Glutamatergic neuron (in vitro differentiated cells): ENCODE measurements around the gene HTR1E. TPM values are rescaled to one million over a fixed set of nuclear protein-coding genes. Genes with fewer than 3 reads are reported as not detected.

Source experiments
- DNase-seq: peaks from one replicate; pipeline ENCODE4 v3.0.0; 2022
- H3K27ac Mint-ChIP-seq: one replicate; pipeline ENCODE4 v1.8.0; 2020; ENCODE audit warnings: mild to moderate bottlenecking, mixed read lengths, inconsistent platforms; ENCODE audit not compliant: unreplicated experiment
- H3K27me3 Mint-ChIP-seq: one replicate; pipeline ENCODE4 v1.8.0; 2020; ENCODE audit warnings: mild to moderate bottlenecking, moderate library complexity, mixed read lengths, inconsistent platforms; ENCODE audit not compliant: unreplicated experiment
- H3K36me3 Mint-ChIP-seq: one replicate; pipeline ENCODE4 v1.8.0; 2020; ENCODE audit warnings: mild to moderate bottlenecking, mixed read lengths, inconsistent platforms; ENCODE audit not compliant: unreplicated experiment
- H3K4me1 Mint-ChIP-seq: one replicate; pipeline ENCODE4 v1.8.0; 2020; ENCODE audit warnings: mild to moderate bottlenecking, low read depth, mixed read lengths, inconsistent platforms; ENCODE audit not compliant: unreplicated experiment
- H3K4me3 Mint-ChIP-seq: one replicate; pipeline ENCODE4 v1.8.0; 2020; ENCODE audit warnings: mild to moderate bottlenecking, mixed read lengths, inconsistent platforms; ENCODE audit not compliant: unreplicated experiment
- H3K9me3 Mint-ChIP-seq: one replicate; pipeline ENCODE4 v1.8.0; 2020; ENCODE audit warnings: mild to moderate bottlenecking, moderate library complexity, mixed read lengths, inconsistent platforms; ENCODE audit not compliant: unreplicated experiment
- CTCF ChIP-seq: fragments of 200-600 bp; sonication (generic); IDR thresholded peaks from one replicate; pipeline ENCODE4 v1.5.0; 2021; ENCODE audit not compliant: partially characterized antibody, unreplicated experiment
- total RNA-seq: library from RNA; stranded (reverse); fragmentation: NEBNext Ultra II Directional; extraction: Animal tissue kit (Norgen Biotek cat#: 25700); gene quantifications from one replicate; pipeline ENCODE4 v1.2.1, GENCODE V29; 2021; ENCODE audit not compliant: unreplicated experiment

Gene HTR1E
- total RNA-seq, 1 donor from 2014 or later = 0.34 TPM

DNA sequence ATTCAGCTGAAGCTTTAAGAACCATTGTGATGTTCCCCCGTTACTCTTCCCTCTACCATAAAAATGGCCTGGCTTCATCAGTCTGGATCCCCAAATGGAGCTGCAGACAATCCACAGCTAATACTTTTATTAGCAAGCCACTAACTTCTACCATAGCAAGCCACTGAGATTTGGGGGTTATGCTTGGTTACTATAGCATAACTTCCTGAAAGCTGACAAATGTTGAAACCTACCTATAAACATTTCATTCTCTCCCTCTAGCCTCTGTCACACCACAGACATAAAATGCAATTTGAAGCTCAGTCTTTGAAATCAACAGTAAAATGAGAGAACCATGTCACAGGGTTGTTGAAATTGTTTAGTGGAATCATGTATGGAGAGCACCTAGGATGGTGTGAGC lies 3.0 kb upstream of the HTR1E start:
- no peak for DNase-seq
- Mint-ChIP-seq H3K36me3 (no peaks in the 10 kb centered on the region), H3K4me3 (no peak overlapping the region), H3K9me3 (no peaks in the 10 kb centered on the region), H3K27ac (no peak overlapping the region), H3K4me1 (peaks cover 2% of the 10 kb centered on the region), H3K27me3 (peaks cover 5% of the 10 kb centered on the region)
- no peak for TF ChIP-seq CTCF

- H3K27ac Mint-ChIP-seq = no peak overlapping the region
- H3K9me3 Mint-ChIP-seq = no peaks in the 10 kb centered on the region
- H3K4me1 Mint-ChIP-seq = peaks cover 2% of the 10 kb centered on the region
- DNase-seq = no peak
- TF ChIP-seq CTCF = no peak
- peaks cover 5% of the 10 kb centered on the region for H3K27me3 Mint-ChIP-seq
- H3K36me3 Mint-ChIP-seq = no peaks in the 10 kb centered on the region
- peak overlapping the region; percentile 86 for H3K4me3 Mint-ChIP-seq
Measured at GRCh38 chr6:86936834-86937218, 502 bp upstream of the HTR1E start.

GRCh38 chr6:86938814-86939213 lies 1.5 kb downstream of the HTR1E start:
- no peaks in the 10 kb centered on the region for H3K36me3 Mint-ChIP-seq
- peaks cover 5% of the 10 kb centered on the region for H3K27me3 Mint-ChIP-seq
- no peaks in the 10 kb centered on the region for H3K9me3 Mint-ChIP-seq
- H3K4me3 Mint-ChIP-seq = no peak overlapping the region
- no peak for DNase-seq
- peaks cover 3% of the 10 kb centered on the region for H3K4me1 Mint-ChIP-seq
- no peak for TF ChIP-seq CTCF
- no peak overlapping the region for H3K27ac Mint-ChIP-seq

- Mint-ChIP-seq H3K4me3 (no peak overlapping the region), H3K9me3 (no peaks in the 10 kb centered on the region)
Measured at GRCh38 chr6:86941461-86941860, 4.1 kb downstream of the HTR1E start.

More at GRCh38 chr6:86941461-86941860, 4.1 kb downstream of the HTR1E start:
- no peak for TF ChIP-seq CTCF
- Mint-ChIP-seq H3K27ac (no peak overlapping the region), H3K36me3 (no peaks in the 10 kb centered on the region), H3K27me3 (peaks cover 5% of the 10 kb centered on the region), H3K4me1 (peaks cover 5% of the 10 kb centered on the region)
- no peak for DNase-seq
